Fibroblast of the aortic adventitia (primary cell): ENCODE data around the gene TRIP10. TPM values are rescaled to one million over a fixed set of nuclear protein-coding genes. Genes with fewer than 3 reads are reported as not detected.

Experiments
- DNase-seq: peaks from one replicate; pipeline ENCODE4 v3.0.0-alpha.2; 2010; ENCODE audit warnings: low read depth
- H3K4me3 ChIP-seq: 2 replicates; pipeline ENCODE4 v1.5.1; 2011; ENCODE audit warnings: low read depth, mild to moderate bottlenecking, control low read depth, low read length, moderate library complexity
- total RNA-seq: library from RNA; depleted of rRNA; stranded (reverse); fragments of >200 nt; gene quantifications from 2 replicates; pipeline ENCODE4 v1.2.3, GENCODE V29; 2012; ENCODE audit warnings: low replicate concordance
- TF ChIP-seq, protein P1 (sequence below): IDR thresholded peaks from 2 replicates; pipeline ENCODE4 v1.5.1; 2011; ENCODE audit warnings: mild to moderate bottlenecking, low read length, control low read depth, inconsistent platforms; ENCODE audit not compliant: insufficient read depth

Gene TRIP10, protein sequence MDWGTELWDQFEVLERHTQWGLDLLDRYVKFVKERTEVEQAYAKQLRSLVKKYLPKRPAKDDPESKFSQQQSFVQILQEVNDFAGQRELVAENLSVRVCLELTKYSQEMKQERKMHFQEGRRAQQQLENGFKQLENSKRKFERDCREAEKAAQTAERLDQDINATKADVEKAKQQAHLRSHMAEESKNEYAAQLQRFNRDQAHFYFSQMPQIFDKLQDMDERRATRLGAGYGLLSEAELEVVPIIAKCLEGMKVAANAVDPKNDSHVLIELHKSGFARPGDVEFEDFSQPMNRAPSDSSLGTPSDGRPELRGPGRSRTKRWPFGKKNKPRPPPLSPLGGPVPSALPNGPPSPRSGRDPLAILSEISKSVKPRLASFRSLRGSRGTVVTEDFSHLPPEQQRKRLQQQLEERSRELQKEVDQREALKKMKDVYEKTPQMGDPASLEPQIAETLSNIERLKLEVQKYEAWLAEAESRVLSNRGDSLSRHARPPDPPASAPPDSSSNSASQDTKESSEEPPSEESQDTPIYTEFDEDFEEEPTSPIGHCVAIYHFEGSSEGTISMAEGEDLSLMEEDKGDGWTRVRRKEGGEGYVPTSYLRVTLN
- total RNA-seq = 33.3 and 44.9 TPM in 2 replicates

DNA sequence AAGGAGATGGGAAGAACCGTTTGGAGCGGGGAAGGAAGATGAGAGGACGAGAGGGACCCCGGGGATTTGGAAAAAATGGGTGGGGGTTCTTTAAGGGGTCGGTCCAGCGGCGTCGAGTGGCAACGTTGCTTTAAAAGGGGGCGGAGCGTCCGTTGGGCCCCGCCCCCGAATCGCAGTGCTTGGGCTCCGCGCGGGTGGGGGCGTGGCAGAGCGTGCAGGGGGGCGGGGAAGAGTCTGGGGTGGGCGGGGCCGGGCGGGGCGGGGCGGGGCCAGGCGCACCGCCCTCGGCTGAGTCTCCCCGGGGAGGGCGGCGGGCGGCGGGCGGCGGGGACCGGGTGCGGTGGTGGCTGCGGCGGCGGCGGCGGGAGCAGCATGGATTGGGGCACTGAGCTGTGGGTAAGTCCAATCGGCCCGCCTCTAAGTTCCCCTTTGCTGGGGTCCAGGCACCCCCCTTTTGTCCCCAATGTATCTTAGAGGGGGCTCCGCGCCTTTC lies at the start of gene TRIP10:
Gene TRIP10, plus strand, starts transcription at position 291 of the 493 bp plus-strand sequence. Its CDS starts 82 bp downstream, at position 373.
- H3K4me3 ChIP-seq = peak within 1 kb of the TSS; percentile 85
- TF ChIP-seq, protein P1, sequence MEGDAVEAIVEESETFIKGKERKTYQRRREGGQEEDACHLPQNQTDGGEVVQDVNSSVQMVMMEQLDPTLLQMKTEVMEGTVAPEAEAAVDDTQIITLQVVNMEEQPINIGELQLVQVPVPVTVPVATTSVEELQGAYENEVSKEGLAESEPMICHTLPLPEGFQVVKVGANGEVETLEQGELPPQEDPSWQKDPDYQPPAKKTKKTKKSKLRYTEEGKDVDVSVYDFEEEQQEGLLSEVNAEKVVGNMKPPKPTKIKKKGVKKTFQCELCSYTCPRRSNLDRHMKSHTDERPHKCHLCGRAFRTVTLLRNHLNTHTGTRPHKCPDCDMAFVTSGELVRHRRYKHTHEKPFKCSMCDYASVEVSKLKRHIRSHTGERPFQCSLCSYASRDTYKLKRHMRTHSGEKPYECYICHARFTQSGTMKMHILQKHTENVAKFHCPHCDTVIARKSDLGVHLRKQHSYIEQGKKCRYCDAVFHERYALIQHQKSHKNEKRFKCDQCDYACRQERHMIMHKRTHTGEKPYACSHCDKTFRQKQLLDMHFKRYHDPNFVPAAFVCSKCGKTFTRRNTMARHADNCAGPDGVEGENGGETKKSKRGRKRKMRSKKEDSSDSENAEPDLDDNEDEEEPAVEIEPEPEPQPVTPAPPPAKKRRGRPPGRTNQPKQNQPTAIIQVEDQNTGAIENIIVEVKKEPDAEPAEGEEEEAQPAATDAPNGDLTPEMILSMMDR = no peak
- peak; percentile 78 for DNase-seq

DNA sequence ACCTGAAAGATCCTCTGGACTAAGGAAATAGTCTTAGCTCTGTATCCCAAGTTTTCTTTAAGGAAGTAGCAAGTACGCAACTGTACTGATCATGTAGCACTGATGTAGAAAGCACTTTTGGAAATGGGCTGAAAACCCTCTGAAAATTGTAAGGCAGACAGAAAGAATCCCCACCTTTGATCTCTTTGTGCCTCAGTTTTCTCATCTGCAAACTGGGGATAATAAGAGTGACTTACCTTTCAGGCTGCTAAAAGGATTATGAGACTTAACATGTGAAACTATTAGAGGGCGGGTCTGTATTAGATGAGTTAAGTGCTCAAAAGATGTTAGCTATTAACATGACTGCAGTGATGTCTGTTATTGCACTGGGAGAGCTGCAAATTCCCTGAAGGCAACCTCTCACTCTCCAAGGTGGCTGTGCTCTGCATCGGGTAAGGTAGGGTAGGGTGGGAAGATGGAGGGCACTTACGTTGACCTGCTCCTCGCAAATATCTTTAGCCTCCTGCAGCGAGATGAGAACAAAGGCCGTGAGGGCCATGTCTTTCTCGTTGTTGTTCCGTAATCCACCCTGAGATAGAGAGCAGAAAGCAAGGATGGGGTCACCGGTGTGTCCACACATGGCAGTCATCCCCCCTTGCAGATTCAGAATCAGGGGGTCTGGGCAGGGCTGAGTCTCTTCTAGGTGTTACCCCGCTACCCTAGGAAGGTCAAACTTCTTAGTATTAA lies 49.2 kb upstream of the TRIP10 start:
- TF ChIP-seq, protein P1 = no peak
- H3K4me3 ChIP-seq = no peak overlapping the region
- DNase-seq = no peak

DNA sequence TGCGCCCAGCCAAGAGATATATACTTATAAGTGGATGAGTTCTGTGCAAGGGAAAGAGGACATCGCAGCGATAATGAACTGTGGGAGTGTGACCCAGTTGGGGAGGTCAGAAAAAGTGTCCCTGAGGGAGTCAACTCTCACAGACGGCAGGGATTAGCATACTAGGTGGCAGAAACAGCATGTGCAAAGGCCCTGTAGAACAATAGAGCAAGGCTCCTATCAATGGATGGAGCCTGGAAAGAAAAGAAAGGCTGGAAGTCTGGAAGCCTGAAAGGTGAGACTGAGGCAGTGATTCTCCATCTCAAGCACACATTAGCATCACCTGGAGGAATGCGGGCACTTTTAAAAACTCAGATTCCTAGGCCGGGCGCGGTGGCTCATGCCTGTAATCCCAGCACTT lies 48.1 kb upstream of the TRIP10 start:
- TF ChIP-seq, protein P1 = no peak
- no peak for DNase-seq
- no peak overlapping the region for H3K4me3 ChIP-seq

DNA sequence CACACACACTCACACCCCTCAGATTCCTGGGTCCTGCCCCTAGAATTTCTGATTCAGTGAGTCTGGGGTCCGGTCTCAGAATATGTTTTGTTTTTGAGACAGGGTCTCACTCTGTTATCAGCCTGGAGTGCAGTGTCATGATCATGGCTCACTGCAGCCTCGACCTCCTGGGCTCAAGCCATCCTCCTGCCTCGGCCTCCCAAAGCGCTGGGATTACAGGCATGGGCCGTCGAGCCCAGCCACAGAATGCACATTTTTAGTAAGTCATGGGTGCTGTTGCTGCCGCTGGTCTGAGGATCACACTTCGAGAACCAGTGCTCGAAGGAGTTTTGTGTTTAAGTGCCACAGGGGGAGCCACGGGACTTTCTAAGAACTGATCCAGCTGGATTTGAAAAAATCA lies 47.5 kb upstream of the TRIP10 start:
- no peak for DNase-seq
- H3K4me3 ChIP-seq = no peak overlapping the region
- TF ChIP-seq, protein P1 = no peak

DNA sequence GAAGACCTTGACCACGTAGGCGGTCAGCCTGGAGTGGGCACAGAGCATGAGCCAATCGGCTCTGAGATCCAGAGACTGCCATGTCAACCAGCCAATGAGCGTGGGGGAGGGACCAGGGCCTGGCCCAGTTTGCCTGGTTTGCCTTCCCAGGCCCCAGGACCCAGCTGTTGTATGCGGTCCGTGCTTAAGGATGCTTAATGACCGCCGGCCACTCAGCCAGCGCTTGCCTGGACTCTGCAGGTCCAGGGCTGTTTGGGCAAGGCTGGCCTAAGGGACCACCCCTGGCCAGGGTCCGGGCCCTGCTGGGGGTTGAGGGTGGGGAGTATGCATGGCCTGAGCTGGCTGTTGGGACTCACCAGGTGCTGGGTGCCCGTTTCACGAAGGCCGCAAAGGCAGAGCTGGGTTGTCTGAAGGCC lies 46.4 kb upstream of the TRIP10 start:
- H3K4me3 ChIP-seq = no peak overlapping the region
- TF ChIP-seq, protein P1 = no peak
- DNase-seq = no peak

DNA sequence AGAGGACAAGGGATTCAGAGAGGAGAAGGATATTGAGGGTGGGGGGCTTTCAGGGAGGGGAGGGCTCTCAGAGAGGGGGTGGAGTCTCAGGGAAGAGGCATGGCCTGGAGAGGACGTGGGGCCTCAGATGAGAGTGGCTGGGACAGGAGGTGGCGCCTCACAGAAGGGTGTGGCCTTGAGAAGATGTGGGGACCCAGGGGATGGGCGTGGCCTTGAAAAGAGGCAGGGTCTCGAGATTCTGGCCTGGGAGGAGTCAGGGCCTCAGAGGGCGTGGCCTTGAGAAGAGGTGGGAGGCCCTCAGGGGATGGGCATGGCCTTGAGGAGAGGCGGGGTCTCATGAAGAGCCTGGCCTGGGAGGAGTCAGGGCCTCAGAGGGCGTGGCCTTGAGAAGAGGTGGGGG lies 45.8 kb upstream of the TRIP10 start:
- TF ChIP-seq, protein P1 = no peak
- no peak for DNase-seq
- no peak overlapping the region for H3K4me3 ChIP-seq
